A673 (cell line): ENCODE results near the gene GDF10. TPM values are rescaled to one million over a fixed set of nuclear protein-coding genes. Genes with fewer than 3 reads are reported as not detected.

ENCODE experiments used
- BruUV-seq: library from RNA; stranded (reverse); fragments of 400-500 nt; replicated peaks from 2 replicates; lab custom pipeline; 2021; lab: Mats Ljungman, UMichigan
- CTCF ChIA-PET: fragments of 300-600 bp; sonication (Branson Sonifier 250); formaldehyde crosslinking; loops from one replicate; lab custom pipeline; 2022; ENCODE audit warnings: antibody characterized with exemption; lab: Charles Lee
- POLR2A ChIA-PET: fragments of 300-600 bp; sonication (Branson Sonifier 250); formaldehyde crosslinking; loops from one replicate; lab custom pipeline; 2022; ENCODE audit warnings: antibody characterized with exemption; ENCODE audit not compliant: low non-redundant PET; lab: Charles Lee
- DNase-seq: peaks from one replicate; pipeline ENCODE4 v3.0.0-alpha.2; 2015; ENCODE audit warnings: low spot score
- H3K27ac ChIP-seq: fragments of 200-600 bp; sonication (generic); 2 replicates; pipeline ENCODE4 v1.5.1; 2016; ENCODE audit warnings: mixed run types, low read depth, mild to moderate bottlenecking, mixed read lengths, antibody characterized with exemption, low read length; ENCODE audit not compliant: poor library complexity, severe bottlenecking
- H3K27me3 ChIP-seq: fragments of 200-600 bp; sonication (generic); replicated peaks from 2 replicates; pipeline ENCODE4 v1.6.1; 2017; ENCODE audit warnings: mixed run types, low read depth, mild to moderate bottlenecking, mixed read lengths, antibody characterized with exemption, low read length; ENCODE audit not compliant: insufficient read depth, poor library complexity
- H3K36me3 ChIP-seq: fragments of 200-600 bp; sonication (generic); 2 replicates; pipeline ENCODE4 v1.6.1; 2016; ENCODE audit warnings: mixed run types, mild to moderate bottlenecking, mixed read lengths, antibody characterized with exemption, low read length; ENCODE audit not compliant: insufficient read depth, poor library complexity, severe bottlenecking
- H3K4me1 ChIP-seq: fragments of 200-600 bp; sonication (generic); 2 replicates; pipeline ENCODE4 v1.6.1; 2017; ENCODE audit warnings: mixed run types, mild to moderate bottlenecking, mixed read lengths, antibody characterized with exemption, low read length; ENCODE audit not compliant: insufficient read depth, poor library complexity, severe bottlenecking
- H3K4me3 ChIP-seq: fragments of 200-600 bp; sonication (generic); 2 replicates; pipeline ENCODE4 v1.5.1; 2016; ENCODE audit warnings: low read depth, mixed run types, mild to moderate bottlenecking, mixed read lengths, low read length; ENCODE audit not compliant: poor library complexity, severe bottlenecking
- H3K9me3 ChIP-seq: fragments of 200-600 bp; sonication (generic); 2 replicates; pipeline ENCODE4 v1.6.1; 2016; ENCODE audit warnings: mixed run types, low read depth, mild to moderate bottlenecking, mixed read lengths, antibody characterized with exemption, low read length; ENCODE audit not compliant: poor library complexity, severe bottlenecking
- CTCF ChIP-seq: fragments of 300-800, 200-600 bp; sonication (generic); conservative IDR thresholded peaks from 2 replicates; pipeline ENCODE4 v1.5.1; 2017; ENCODE audit warnings: low read depth, mild to moderate bottlenecking, antibody characterized with exemption, low read length, moderate library complexity, mixed read lengths
- EZH2 ChIP-seq: fragments of 200-600 bp; sonication (generic); IDR thresholded peaks from 2 replicates; pipeline ENCODE4 v1.6.1; 2017; ENCODE audit warnings: borderline replicate concordance, low read depth, mild to moderate bottlenecking, mixed read lengths, antibody characterized with exemption, low read length; ENCODE audit not compliant: poor library complexity, severe bottlenecking
- intact Hi-C: fragments of 100-400 bp; cut with micrococcal nuclease; formaldehyde crosslinking; loops from one replicate; pipeline ENCODE4 v1.10.0; 2022; ENCODE audit not compliant: unreplicated experiment
- total RNA-seq: library from RNA; stranded (reverse); gene quantifications from 2 replicates; pipeline ENCODE4 v1.2.3, GENCODE V29; 2021

Gene GDF10
- total RNA-seq, 1 experiment from 2014 or later, result 0.45 TPM

GRCh38 chr10:47266602-47267001 lies 33.4 kb upstream of the GDF10 start:
- no peak overlapping the region for H3K27ac ChIP-seq
- H3K27me3 ChIP-seq, result no peaks in the 10 kb centered on the region
- H3K9me3 ChIP-seq, result no peaks in the 10 kb centered on the region
- TF ChIP-seq EZH2, result no peak
- no peak for TF ChIP-seq CTCF
- ChIA-PET POLR2A (no interaction called here), CTCF (no interaction called here)
- no peak overlapping the region for H3K4me3 ChIP-seq
- no peaks in the 10 kb centered on the region for H3K4me1 ChIP-seq
- no TSS peak for BruUV-seq
- H3K36me3 ChIP-seq, result no peaks in the 10 kb centered on the region
- no peak for DNase-seq
- intact Hi-C loops, result no loop called here

- no TSS peak for BruUV-seq
- no peaks in the 10 kb centered on the region for H3K4me1 ChIP-seq
- peaks cover 5% of the 10 kb centered on the region for H3K9me3 ChIP-seq
- no peak overlapping the region for H3K4me3 ChIP-seq
- POLR2A ChIA-PET, result no interaction called here
- intact Hi-C loops, result no loop called here
- TF ChIP-seq CTCF, result no peak
- no peak for DNase-seq
- H3K27me3 ChIP-seq, result no peaks in the 10 kb centered on the region
- H3K27ac ChIP-seq, result no peak overlapping the region
- no peaks in the 10 kb centered on the region for H3K36me3 ChIP-seq
- CTCF ChIA-PET, result no interaction called here
Observed at GRCh38 chr10:47268696-47269095, 31.3 kb upstream of the GDF10 start.

- peaks cover 5% of the 10 kb centered on the region for H3K9me3 ChIP-seq
- ChIA-PET CTCF (no interaction called here), POLR2A (no interaction called here)
- no peaks in the 10 kb centered on the region for H3K36me3 ChIP-seq
- no peak overlapping the region for H3K27ac ChIP-seq
- no peak overlapping the region for H3K4me3 ChIP-seq
- H3K27me3 ChIP-seq, result no peaks in the 10 kb centered on the region
- no peak for DNase-seq
- peak; percentile 23; the same call in 1 of the 2 replicates for TF ChIP-seq CTCF
- no peak for TF ChIP-seq EZH2
- intact Hi-C loops, result no loop called here
- no peaks in the 10 kb centered on the region for H3K4me1 ChIP-seq
- BruUV-seq, result no TSS peak
Observed at GRCh38 chr10:47269294-47269693, 30.7 kb upstream of the GDF10 start.
